GM21576 (cell line): ENCODE results near the gene NDUFB3.
"Not testable (repeated sequence)": the region's sequence is repeated elsewhere in the genome, so short reads cannot be mapped to it uniquely, and the experiment has no call there.

Source experiments
- ATAC-seq: cut with Tn5 transposase; IDR thresholded peaks from one replicate; pipeline ENCODE4 v1.9.1; 2021; ENCODE audit warnings: mild to moderate bottlenecking, moderate library complexity; ENCODE audit not compliant: unreplicated experiment

NDUFB3 gene

GRCh38 chr2:201084863-201085262, 13.1 kb downstream of the NDUFB3 start:
- ATAC-seq, result no peak

GRCh38 chr2:201090574-201090973, 18.8 kb downstream of the NDUFB3 start:
- ATAC-seq, result no peak

GRCh38 chr2:201093573-201093972, 21.8 kb downstream of the NDUFB3 start:
- no peak for ATAC-seq

GRCh38 chr2:201100497-201100896, 28.7 kb downstream of the NDUFB3 start:
- no peak for ATAC-seq

- no peak for ATAC-seq
Observed at GRCh38 chr2:201105759-201106158, 34.0 kb downstream of the NDUFB3 start.

GRCh38 chr2:201107624-201108023, 35.8 kb downstream of the NDUFB3 start:
- ATAC-seq, result no peak

- no peak for ATAC-seq
Observed at GRCh38 chr2:201108341-201108740, 36.5 kb downstream of the NDUFB3 start.

GRCh38 chr2:201109186-201109585, 37.4 kb downstream of the NDUFB3 start:
- ATAC-seq, result no peak

GRCh38 chr2:201110615-201111014, 38.8 kb downstream of the NDUFB3 start:
- no peak for ATAC-seq

- no peak for ATAC-seq
Observed at GRCh38 chr2:201111096-201111495, 39.3 kb downstream of the NDUFB3 start.

GRCh38 chr2:201114350-201114749, 42.5 kb downstream of the NDUFB3 start:
- ATAC-seq, result no peak

GRCh38 chr2:201114846-201115245, 43.0 kb downstream of the NDUFB3 start:
- ATAC-seq, result no peak

- ATAC-seq, result peak; percentile 37
Observed at GRCh38 chr2:201116115-201116958, 44.5 kb downstream of the NDUFB3 start, which contains the start of gene CFLAR. Gene CFLAR (plus strand): TSS chr2:201116164. CDS start chr2:201129866, 13,702 bp downstream.

GRCh38 chr2:201116959-201117734, 45.3 kb downstream of the NDUFB3 start:
- no peak for ATAC-seq

- not testable (repeated sequence) for ATAC-seq
Observed at GRCh38 chr2:201117735-201118094, 45.9 kb downstream of the NDUFB3 start.

- ATAC-seq, result peak; percentile 44
Observed at GRCh38 chr2:201118121-201118960, 46.5 kb downstream of the NDUFB3 start.

- no peak for ATAC-seq
Observed at GRCh38 chr2:201118961-201119854, 47.4 kb downstream of the NDUFB3 start.

- ATAC-seq, result no peak
Observed at GRCh38 chr2:201122276-201122675, 50.5 kb downstream of the NDUFB3 start.

- peak; percentile 24 for ATAC-seq
Observed at GRCh38 chr2:201126308-201127151, 54.7 kb downstream of the NDUFB3 start.
